ENCODE data around the gene PANK4.

The PANK4 gene

GRCh38 chr1:2508180-2508579 is 18.2 kb downstream of the PANK4 start:
- Histone ChIP-seq H3K4me2 (ENCODE audit: low read depth, low read length, poor library complexity, severe bottlenecking) (no peak overlapping the region), H4K20me1 (ENCODE audit: low read depth, low read length) (no peaks in the 10 kb centered on the region), H3K4me3 (ENCODE audit: insufficient read depth, low read length, poor library complexity, severe bottlenecking) (no peak overlapping the region), H3F3A (ENCODE audit: insufficient read depth) (no peaks in the 10 kb centered on the region), H3K9me2 (replicated peaks; ENCODE audit: insufficient read depth, low read length) (no peaks in the 10 kb centered on the region), H3K79me2 (ENCODE audit: insufficient read depth, low read length) (no peaks in the 10 kb centered on the region), H2AFZ (ENCODE audit: low read depth, low read length, severe bottlenecking) (no peak overlapping the region), H3K36me3 (ENCODE audit: low read length) (no peaks in the 10 kb centered on the region), H3K27ac (ENCODE audit: low read depth, low read length) (no peak overlapping the region), H3K9ac (ENCODE audit: low read length) (no peak overlapping the region), H3K9me3 (ENCODE audit: insufficient read depth, low read length) (no peaks in the 10 kb centered on the region), H3K27me3 (ENCODE audit: low read length) (no peaks in the 10 kb centered on the region)
- TF ChIP-seq EZH2phosphoT487 (conservative IDR thresholded peaks at IDR 0.05; ENCODE audit: low read length) (no peak), CTCF (IDR thresholded peaks at IDR 0.05; ENCODE audit: insufficient read depth, low read length, poor library complexity, severe bottlenecking) (no peak)

- no peaks in the 10 kb centered on the region for H4K20me1 ChIP-seq (ENCODE audit: low read depth, low read length)
- no peaks in the 10 kb centered on the region for H3K27me3 ChIP-seq (ENCODE audit: low read length)
- no peaks in the 10 kb centered on the region for H3K36me3 ChIP-seq (ENCODE audit: low read length)
These were observed 18.6 kb downstream of the PANK4 start for GRCh38 chr1:2507744-2508155.

GRCh38 chr1:2506901-2507565 is 19.4 kb downstream of the PANK4 start:
- Histone ChIP-seq H4K20me1 (ENCODE audit: low read depth, low read length) (no peaks in the 10 kb centered on the region), H3F3A (ENCODE audit: insufficient read depth) (no peaks in the 10 kb centered on the region), H3K9ac (ENCODE audit: low read length) (no peak overlapping the region), H3K9me3 (ENCODE audit: insufficient read depth, low read length) (no peaks in the 10 kb centered on the region), H3K27ac (ENCODE audit: low read depth, low read length) (no peak overlapping the region), H3K79me2 (ENCODE audit: insufficient read depth, low read length) (no peaks in the 10 kb centered on the region), H3K27me3 (ENCODE audit: low read length) (no peaks in the 10 kb centered on the region), H3K4me3 (ENCODE audit: insufficient read depth, low read length, poor library complexity, severe bottlenecking) (no peak overlapping the region), H2AFZ (ENCODE audit: low read depth, low read length, severe bottlenecking) (no peak overlapping the region), H3K36me3 (ENCODE audit: low read length) (no peaks in the 10 kb centered on the region), H3K9me2 (replicated peaks; ENCODE audit: insufficient read depth, low read length) (no peaks in the 10 kb centered on the region), H3K4me2 (ENCODE audit: low read depth, low read length, poor library complexity, severe bottlenecking) (no peak overlapping the region)
- no peak for TF ChIP-seq EZH2phosphoT487 (conservative IDR thresholded peaks at IDR 0.05; ENCODE audit: low read length)
- no peak for TF ChIP-seq CTCF (IDR thresholded peaks at IDR 0.05; ENCODE audit: insufficient read depth, low read length, poor library complexity, severe bottlenecking)

More at GRCh38 chr1:2507744-2508155, 18.6 kb downstream of the PANK4 start:
- Histone ChIP-seq H3K27ac (ENCODE audit: low read depth, low read length) (no peak overlapping the region), H3K9me3 (ENCODE audit: insufficient read depth, low read length) (no peaks in the 10 kb centered on the region), H3K4me2 (ENCODE audit: low read depth, low read length, poor library complexity, severe bottlenecking) (no peak overlapping the region), H3K9me2 (replicated peaks; ENCODE audit: insufficient read depth, low read length) (no peaks in the 10 kb centered on the region), H2AFZ (ENCODE audit: low read depth, low read length, severe bottlenecking) (no peak overlapping the region), H3K4me3 (ENCODE audit: insufficient read depth, low read length, poor library complexity, severe bottlenecking) (no peak overlapping the region), H3F3A (ENCODE audit: insufficient read depth) (no peaks in the 10 kb centered on the region), H3K9ac (ENCODE audit: low read length) (no peak overlapping the region), H3K79me2 (ENCODE audit: insufficient read depth, low read length) (no peaks in the 10 kb centered on the region)
- TF ChIP-seq CTCF (IDR thresholded peaks at IDR 0.05; ENCODE audit: insufficient read depth, low read length, poor library complexity, severe bottlenecking) (no peak), EZH2phosphoT487 (conservative IDR thresholded peaks at IDR 0.05; ENCODE audit: low read length) (no peak)
